GM12872 (cell line): ENCODE data around the gene CANT1.

Source experiments
- CTCF ChIP-seq: IDR thresholded peaks from 3 replicates; pipeline ENCODE4 v1.5.1; 2011; ENCODE audit warnings: low read depth, mild to moderate bottlenecking, low read length, moderate library complexity; ENCODE audit not compliant: insufficient read depth

The CANT1 gene

GRCh38 chr17:78995761-78996451 lies 13.7 kb downstream of the CANT1 start:
- TF ChIP-seq CTCF = no peak

GRCh38 chr17:78995022-78995760 lies 14.4 kb downstream of the CANT1 start:
- TF ChIP-seq CTCF = no peak

DNA sequence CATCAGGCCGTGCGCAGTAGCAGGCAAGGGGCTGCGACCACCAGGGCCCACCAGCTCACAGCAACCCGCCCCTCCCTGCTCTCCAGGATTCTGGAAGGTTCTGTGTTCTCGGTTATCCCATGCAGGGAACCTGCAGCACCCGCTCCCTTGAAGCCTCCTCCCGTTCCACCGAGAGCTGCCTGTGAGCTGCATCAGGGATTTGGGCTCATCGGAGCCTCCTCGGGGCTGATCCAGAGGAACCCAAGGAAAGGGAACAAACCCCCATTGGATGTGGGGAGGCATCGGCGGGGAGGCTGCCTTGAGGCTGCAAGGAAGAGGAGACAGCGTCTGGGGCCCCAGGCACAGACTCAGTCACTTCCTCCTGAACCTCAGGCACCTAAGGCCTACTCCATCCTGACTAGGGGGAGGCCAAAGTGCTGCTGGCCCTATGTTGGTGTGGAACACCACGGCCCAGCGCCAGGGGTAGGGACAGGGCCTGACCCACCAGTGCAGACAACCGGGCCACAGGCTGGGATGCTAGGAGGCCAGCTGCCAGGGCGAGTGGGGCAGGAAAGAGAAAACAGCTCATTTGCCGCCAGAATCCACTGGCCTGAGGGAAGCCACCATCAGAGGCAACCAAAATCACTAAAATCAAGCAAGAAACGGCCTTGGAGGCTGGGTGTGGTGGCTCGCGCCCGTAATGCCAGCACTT lies 15.4 kb downstream of the CANT1 start:
- TF ChIP-seq CTCF = no peak

GRCh38 chr17:78993241-78993956 lies 16.2 kb downstream of the CANT1 start:
- TF ChIP-seq CTCF = peak; percentile 72

DNA sequence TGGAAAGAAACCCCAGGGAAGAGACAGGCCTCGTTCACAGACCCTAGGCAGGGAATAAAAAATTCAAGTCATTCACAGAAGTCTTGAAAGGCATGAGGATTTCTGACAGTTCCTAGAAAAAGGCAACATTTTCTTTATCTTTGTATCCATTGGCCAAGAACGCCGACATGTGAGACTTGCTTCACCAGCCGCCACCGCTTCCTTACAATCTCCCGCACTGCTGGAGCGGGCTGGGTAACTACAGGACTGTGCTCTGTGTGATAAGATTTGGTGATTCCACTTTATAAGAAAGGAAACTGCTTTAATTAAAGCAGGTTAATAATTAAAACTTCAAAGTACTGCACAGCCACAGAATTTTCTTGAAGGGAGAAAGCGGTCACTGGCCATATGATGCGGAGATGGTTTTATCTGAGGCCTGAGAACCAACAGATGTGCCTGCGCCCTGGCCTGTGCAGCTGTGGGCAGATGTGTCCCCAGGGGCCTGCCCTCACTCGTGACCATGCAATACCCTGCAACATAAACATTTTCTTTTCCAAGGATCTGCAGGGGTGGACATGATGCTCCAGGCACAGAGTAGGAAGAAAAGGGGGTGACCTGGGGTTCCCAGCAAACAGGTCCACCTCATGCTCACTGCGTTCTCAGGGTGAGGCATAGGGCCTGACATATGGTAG lies 16.9 kb downstream of the CANT1 start:
- no peak for TF ChIP-seq CTCF

DNA sequence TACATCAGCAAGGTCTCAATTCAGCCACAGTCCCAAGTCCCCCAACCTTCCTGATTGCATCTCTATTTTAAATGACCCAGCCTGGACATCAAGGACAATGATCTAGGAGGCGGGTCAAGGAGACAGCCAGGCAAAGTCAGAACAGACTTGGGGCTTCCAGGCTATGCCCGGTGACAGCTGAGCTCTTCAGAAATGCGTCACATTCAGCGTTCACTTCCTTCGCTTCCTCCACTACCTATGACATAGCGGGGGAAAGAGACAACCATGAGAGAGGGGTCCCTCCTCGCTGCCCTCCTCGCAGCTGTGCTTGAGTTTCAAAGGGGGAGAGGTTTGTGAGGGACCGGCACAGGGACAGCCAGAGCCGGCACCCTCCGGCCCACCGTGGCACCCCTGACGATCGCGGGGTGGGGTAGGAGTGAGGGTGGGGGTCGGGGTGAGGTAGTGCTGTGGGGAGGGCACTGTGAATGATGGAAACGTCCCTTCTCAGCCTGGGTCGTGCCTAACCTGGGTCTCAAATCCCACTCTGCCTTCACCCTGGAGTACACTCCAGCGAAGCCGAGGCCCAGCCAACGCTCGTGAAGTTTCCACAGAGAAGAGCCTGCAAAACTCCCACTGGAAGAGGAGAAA lies 17.5 kb downstream of the CANT1 start:
- TF ChIP-seq CTCF = no peak
